IMR-90 (cell line): Measurements from ENCODE around the gene FBXL7. TPM values are rescaled to one million over a fixed set of nuclear protein-coding genes. Genes with fewer than 3 reads are reported as not detected.

Experiments used
- ATAC-seq: fragments of 200-7000 bp; cut with Tn5 transposase; 2 replicates; pipeline ENCODE4 v1.9.1; 2020; ENCODE audit warnings: low read depth, mild to moderate bottlenecking, moderate library complexity
- BruUV-seq: library from RNA; stranded (reverse); fragments of 400-500 nt; replicated peaks from 2 replicates; lab custom pipeline; 2021; lab: Mats Ljungman, UMichigan
- CTCF ChIA-PET: fragments of 300-600 bp; formaldehyde crosslinking; extraction: SDS; loops from one replicate; lab custom pipeline; 2021; ENCODE audit warnings: antibody characterized with exemption; lab: Yijun Ruan, JAX
- POLR2A ChIA-PET: fragments of 300-600 bp; sonication (Branson Sonifier 250); formaldehyde crosslinking; loops from one replicate; lab custom pipeline; 2022; ENCODE audit warnings: antibody characterized with exemption; ENCODE audit not compliant: unreplicated experiment; lab: Charles Lee
- DNase-seq: peaks from one replicate; pipeline ENCODE4 v3.0.0; 2013
- H2AFZ ChIP-seq: replicated peaks from 2 replicates; pipeline ENCODE3; 2013; ENCODE audit warnings: low read length, mild to moderate bottlenecking; ENCODE audit not compliant: poor library complexity
- H2AK5ac ChIP-seq: 2 replicates; pipeline ENCODE4 v1.6.1; 2013; ENCODE audit warnings: low read depth, low read length, inconsistent platforms
- H2AK9ac ChIP-seq: replicated peaks from 2 replicates; pipeline ENCODE3; 2013; ENCODE audit warnings: mild to moderate bottlenecking, low read depth, low read length, moderate library complexity; ENCODE audit not compliant: poor library complexity
- H2BK120ac ChIP-seq: 2 replicates; pipeline ENCODE4 v1.6.1; 2013; ENCODE audit warnings: low read depth, low read length, inconsistent platforms
- H2BK15ac ChIP-seq: 3 replicates; pipeline ENCODE4 v1.6.1; 2013; ENCODE audit warnings: low read depth, low read length, inconsistent platforms
- H2BK20ac ChIP-seq: 2 replicates; pipeline ENCODE4 v1.6.1; 2013; ENCODE audit warnings: low read depth, mild to moderate bottlenecking, inconsistent platforms, low read length, moderate library complexity
- H2BK5ac ChIP-seq: 2 replicates; pipeline ENCODE4 v1.6.1; 2013; ENCODE audit warnings: mild to moderate bottlenecking, low read depth, low read length, inconsistent platforms; ENCODE audit not compliant: poor library complexity, severe bottlenecking
- H3K14ac ChIP-seq: replicated peaks from 2 replicates; pipeline ENCODE4 v1.6.1; 2013; ENCODE audit warnings: low read depth, low read length, inconsistent platforms
- H3K18ac ChIP-seq: 2 replicates; pipeline ENCODE4 v1.6.1; 2013; ENCODE audit warnings: low read depth, low read length, control low read depth
- H3K23ac ChIP-seq: 2 replicates; pipeline ENCODE4 v1.6.1; 2013; ENCODE audit warnings: low read depth, low read length, inconsistent platforms
- H3K27ac ChIP-seq: 2 replicates; pipeline ENCODE4 v1.5.1; 2013; ENCODE audit warnings: mild to moderate bottlenecking, control low read depth, low read length; ENCODE audit not compliant: insufficient read depth
- H3K27me3 ChIP-seq: 2 replicates; pipeline ENCODE4 v1.6.1; 2013; ENCODE audit warnings: low read length; ENCODE audit not compliant: control insufficient read depth, insufficient read depth
- H3K36me3 ChIP-seq: 2 replicates; pipeline ENCODE4 v1.6.1; 2013; ENCODE audit warnings: low read length, mixed read lengths; ENCODE audit not compliant: control insufficient read depth, insufficient read depth
- H3K4ac ChIP-seq: 2 replicates; pipeline ENCODE4 v1.6.1; 2013; ENCODE audit warnings: low read depth, low read length, inconsistent platforms
- H3K4me1 ChIP-seq: 2 replicates; pipeline ENCODE4 v1.6.1; 2013; ENCODE audit warnings: low read length, mixed read lengths; ENCODE audit not compliant: control insufficient read depth, insufficient read depth
- H3K4me2 ChIP-seq: 2 replicates; pipeline ENCODE4 v1.6.1; 2013; ENCODE audit warnings: low read depth, mild to moderate bottlenecking, control low read depth, low read length, moderate library complexity
- H3K4me3 ChIP-seq: 2 replicates; pipeline ENCODE4 v1.5.1; 2013; ENCODE audit warnings: low read depth, mild to moderate bottlenecking, control low read depth, low read length, moderate library complexity; ENCODE audit not compliant: insufficient read depth
- H3K56ac ChIP-seq: 2 replicates; pipeline ENCODE4 v1.6.1; 2013; ENCODE audit warnings: low read length, inconsistent platforms; ENCODE audit not compliant: insufficient read depth; ENCODE audit errors: extremely low read depth
- H3K79me1 ChIP-seq, 2 experiments: 2 replicates each; pipeline ENCODE4 v1.6.1; 2013; ENCODE audit warnings: low read length in 2 of 2, inconsistent platforms in 1 of 2, low read depth in 1 of 2
- H3K9ac ChIP-seq: 2 replicates; pipeline ENCODE4 v1.6.1; 2013; ENCODE audit warnings: low read depth, low read length, control low read depth
- H3K9me1 ChIP-seq: 2 replicates; pipeline ENCODE4 v1.6.1; 2013; ENCODE audit warnings: low read length, inconsistent platforms; ENCODE audit not compliant: insufficient read depth
- H3K9me3 ChIP-seq: 2 replicates; pipeline ENCODE4 v1.6.1; 2013; ENCODE audit warnings: low read length; ENCODE audit not compliant: control insufficient read depth, insufficient read depth
- H4K20me1 ChIP-seq: 2 replicates; pipeline ENCODE4 v1.6.1; 2013; ENCODE audit warnings: low read length, inconsistent platforms; ENCODE audit not compliant: insufficient read depth
- H4K5ac ChIP-seq: 2 replicates; pipeline ENCODE4 v1.6.1; 2013; ENCODE audit warnings: mild to moderate bottlenecking, low read depth, low read length, control low read depth
- H4K8ac ChIP-seq, 2 experiments: 2 replicates each; pipeline ENCODE4 v1.6.1; 2013; ENCODE audit warnings: low read depth in 2 of 2, low read length in 2 of 2, control low read depth in 1 of 2, inconsistent platforms in 1 of 2
- H4K91ac ChIP-seq: 2 replicates; pipeline ENCODE4 v1.6.1; 2013; ENCODE audit warnings: low read depth, low read length, inconsistent platforms; ENCODE audit not compliant: insufficient read depth
- BHLHE40 ChIP-seq: fragments of 150-350 bp; IDR thresholded peaks from 2 replicates; pipeline ENCODE4 v1.6.1; 2016; ENCODE audit warnings: mild to moderate bottlenecking, low read depth, low read length
- CTCF ChIP-seq: conservative IDR thresholded peaks from 2 replicates; pipeline ENCODE4 v1.5.1; 2012; ENCODE audit warnings: mild to moderate bottlenecking, low read depth, low read length, improper control_type of control experiment
- ELK1 ChIP-seq: fragments of 150-350 bp; IDR thresholded peaks from 2 replicates; pipeline ENCODE4 v1.6.1; 2016; ENCODE audit warnings: low read depth, mild to moderate bottlenecking, low read length, moderate library complexity, borderline replicate concordance
- NFE2L2 ChIP-seq: fragments of 150-350 bp; IDR thresholded peaks from 2 replicates; pipeline ENCODE4 v1.6.1; 2016; ENCODE audit warnings: low read depth, mild to moderate bottlenecking, low read length
- POLR2A ChIP-seq: IDR thresholded peaks from 2 replicates; pipeline ENCODE4 v1.6.1; 2012; ENCODE audit warnings: mild to moderate bottlenecking, low read depth, low read length
- USF2 ChIP-seq: fragments of 150-350 bp; IDR thresholded peaks from 2 replicates; pipeline ENCODE4 v1.6.1; 2017; ENCODE audit warnings: mild to moderate bottlenecking, antibody characterized with exemption, low read length, low read depth
- WGBS, 2 experiments: methylation state at CpG; one replicate each; pipeline versions ENCODE4 v1.1.5 to v1.1.7; 2013; ENCODE audit warnings: missing lambda C conversion rate in 2 of 2; ENCODE audit not compliant: insufficient read length in 1 of 2; ENCODE audit errors: extremely low coverage in 2 of 2; 5-methylcytosine and 5-hydroxymethylcytosine counted together
- dilution Hi-C: fragments of 300-500 bp; cut with HindIII; formaldehyde crosslinking; loops from one replicate; pipeline ENCODE4 v1.14.3; 2018; ENCODE audit warnings: low sequenced_read_pairs; ENCODE audit not compliant: unreplicated experiment
- in situ Hi-C: fragments of 300-500 bp; cut with MboI; formaldehyde crosslinking; loops from 3 replicates; pipeline ENCODE4 v1.14.3; 2019; ENCODE audit warnings: low sequenced_read_pairs, inconsistent platforms, mixed read lengths
- intact Hi-C: fragments of 100-400 bp; cut with micrococcal nuclease; formaldehyde crosslinking; loops from 2 replicates; pipeline ENCODE4 v1.10.0; 2022
- polyA plus RNA-seq, 3 experiments: library from polyadenylated mRNA; depleted of rRNA; stranded (reverse); fragments of >200 nt; gene quantifications; 2 replicates each; pipeline ENCODE4 v1.2.3, GENCODE V29; 2012; ENCODE audit warnings: low replicate concordance in 1 of 3
- total RNA-seq: library from RNA; depleted of rRNA; stranded (reverse); fragments of >200 nt; gene quantifications from 2 replicates; pipeline ENCODE4 v1.2.3, GENCODE V29; 2012

Gene FBXL7
- total and polyA plus RNA-seq, 2 of the 4 experiments (the other 2 are of a cell fraction) = 4.1 to 10.2 TPM

- TF ChIP-seq POLR2A (no peak), USF2 (no peak), NFE2L2 (no peak), BHLHE40 (no peak), ELK1 (no peak), CTCF (no peak)
- H3K9me1 ChIP-seq = no peaks in the 10 kb centered on the region
- dilution Hi-C loops = no loop called here
- H3K36me3 ChIP-seq = no peaks in the 10 kb centered on the region
- H3K23ac ChIP-seq = no peak overlapping the region
- no peak overlapping the region for H4K91ac ChIP-seq
- intact Hi-C loops = no loop called here
- no peak overlapping the region for H3K56ac ChIP-seq
- no peak overlapping the region for H2BK120ac ChIP-seq
- ATAC-seq (no peak), DNase-seq (no peak)
- no peak overlapping the region for H2AK5ac ChIP-seq
- H3K14ac ChIP-seq = no peak overlapping the region
- no peak overlapping the region for H2BK20ac ChIP-seq
- in situ Hi-C loops = no loop called here
- no peak overlapping the region for H3K4ac ChIP-seq
- H3K18ac ChIP-seq = no peak overlapping the region
- no peak overlapping the region for H3K27ac ChIP-seq
- no peak overlapping the region for H3K4me2 ChIP-seq
- ChIA-PET POLR2A (no interaction called here), CTCF (no interaction called here)
- H2AFZ ChIP-seq = no peak overlapping the region
- no peak overlapping the region for H4K5ac ChIP-seq
- BruUV-seq = no TSS peak
- H2BK5ac ChIP-seq = no peak overlapping the region
- H3K9me3 ChIP-seq = no peaks in the 10 kb centered on the region
- no peak overlapping the region for H4K8ac ChIP-seq
- H3K4me1 ChIP-seq = no peaks in the 10 kb centered on the region
- no peak overlapping the region for H2BK15ac ChIP-seq
- peaks cover 0 to 11% of the 10 kb centered on the region in 2 experiments; a peak in 2 of 4 replicates for H3K79me1 ChIP-seq
- no peak overlapping the region for H3K9ac ChIP-seq
- no CpG with 5 or more reads among the region's 3 CpGs for WGBS, 2 experiments
- H4K20me1 ChIP-seq = no peaks in the 10 kb centered on the region
- H3K4me3 ChIP-seq = no peak overlapping the region
- H2AK9ac ChIP-seq = no peak overlapping the region
- H3K27me3 ChIP-seq = peaks cover 12% of the 10 kb centered on the region
These were observed 3.1 kb upstream of the FBXL7 start for GRCh38 chr5:15496886-15497285.
